Activated CD8-positive, alpha-beta T cell treated with anti-CD3 and anti-CD28 coated beads for 36 hours (primary cell): Measurements from ENCODE around the gene RET. TPM values are rescaled to one million over a fixed set of nuclear protein-coding genes. Genes with fewer than 3 reads are reported as not detected.

Experiments used
- ATAC-seq: fragments of 200-7000 bp; cut with Tn5 transposase; one replicate; pipeline ENCODE4 v1.10.0; 2021; ENCODE audit warnings: mild to moderate bottlenecking, moderate library complexity
- CTCF ChIA-PET: fragments of 350-600 bp; sonication (Branson Sonifier 250); formaldehyde crosslinking; loops from one replicate; lab custom pipeline; 2021; ENCODE audit warnings: antibody characterized with exemption; lab: Charles Lee
- POLR2A ChIA-PET: fragments of 350-600 bp; sonication (Branson Sonifier 250); formaldehyde crosslinking; loops from one replicate; lab custom pipeline; 2021; ENCODE audit warnings: antibody characterized with exemption; lab: Charles Lee
- DNase-seq: peaks from one replicate; pipeline ENCODE4 v3.0.0-alpha.2; 2020
- H3K27ac Mint-ChIP-seq: one replicate; pipeline ENCODE4 v1.8.0; 2021; ENCODE audit warnings: mild to moderate bottlenecking, mixed read lengths
- H3K27me3 Mint-ChIP-seq: one replicate; pipeline ENCODE4 v1.8.0; 2021; ENCODE audit warnings: mixed read lengths
- H3K36me3 Mint-ChIP-seq: one replicate; pipeline ENCODE4 v1.8.0; 2021; ENCODE audit warnings: low read depth, mixed read lengths
- H3K4me1 Mint-ChIP-seq: one replicate; pipeline ENCODE4 v1.8.0; 2021; ENCODE audit warnings: low read depth, mixed read lengths
- H3K4me3 Mint-ChIP-seq: one replicate; pipeline ENCODE4 v1.8.0; 2021; ENCODE audit warnings: mild to moderate bottlenecking, moderate library complexity, mixed read lengths
- H3K9me3 Mint-ChIP-seq: one replicate; pipeline ENCODE4 v1.8.0; 2021; ENCODE audit warnings: mixed read lengths
- intact Hi-C: fragments of 100-400 bp; cut with micrococcal nuclease; formaldehyde crosslinking; loops from one replicate; pipeline ENCODE4 v1.10.0; 2022
- total RNA-seq, 2 experiments: library from RNA; stranded (reverse); gene quantifications; one replicate each; pipeline ENCODE4 v1.2.3, GENCODE V29; 2021
- TF ChIP-seq, protein P1 (sequence below): fragments of 200-600 bp; IDR thresholded peaks from one replicate; pipeline ENCODE4 v1.8.0; 2022; ENCODE audit warnings: antibody characterized with exemption, mild to moderate bottlenecking

RET gene
- total RNA-seq, 2 experiments from 2014 or later = 0.13 to 0.47 TPM

DNA sequence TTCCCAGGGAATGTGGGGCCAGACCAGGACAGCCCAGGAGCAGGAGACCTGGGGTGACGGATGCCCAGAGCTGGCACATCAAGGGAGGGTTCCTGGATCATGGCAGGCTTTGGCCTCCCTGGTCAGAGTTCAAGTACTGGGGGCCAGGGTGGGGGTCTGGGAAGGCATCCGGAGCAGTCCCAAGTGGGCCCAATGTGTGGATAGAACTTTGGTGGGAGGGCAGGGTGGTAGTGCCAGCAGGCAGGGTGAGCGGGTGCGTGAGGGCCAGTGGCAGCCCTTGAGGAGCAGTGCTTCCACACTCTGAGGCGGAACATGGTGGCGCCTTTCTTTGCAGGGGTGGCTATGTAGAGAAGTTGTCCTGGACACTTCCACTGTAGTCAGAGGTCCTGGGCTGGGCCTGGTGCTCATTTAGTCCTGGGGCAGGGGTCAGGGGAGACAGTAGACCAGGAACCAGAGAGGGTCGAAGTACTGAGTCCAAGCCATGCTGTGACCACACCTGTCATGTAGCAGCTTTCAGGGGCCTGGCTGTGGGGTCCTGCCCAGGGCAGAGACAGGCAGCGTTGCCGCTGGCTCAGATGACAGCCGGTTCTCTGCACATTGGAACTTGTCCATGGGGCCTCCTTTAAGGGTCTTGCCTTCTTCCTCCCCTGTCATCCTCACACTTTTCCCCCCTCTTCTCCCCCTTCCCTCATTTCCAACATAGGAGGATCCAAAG lies 39.2 kb downstream of the RET start:
- peaks cover 10% of the 10 kb centered on the region for H3K4me1 Mint-ChIP-seq
- ChIA-PET CTCF (no interaction called here), POLR2A (no interaction called here)
- H3K9me3 Mint-ChIP-seq = no peaks in the 10 kb centered on the region
- no peaks in the 10 kb centered on the region for H3K36me3 Mint-ChIP-seq
- intact Hi-C loops = no loop called here
- DNase-seq (no peak), ATAC-seq (no peak)
- H3K27me3 Mint-ChIP-seq = no peaks in the 10 kb centered on the region
- no peak overlapping the region for H3K4me3 Mint-ChIP-seq
- TF ChIP-seq, protein P1, sequence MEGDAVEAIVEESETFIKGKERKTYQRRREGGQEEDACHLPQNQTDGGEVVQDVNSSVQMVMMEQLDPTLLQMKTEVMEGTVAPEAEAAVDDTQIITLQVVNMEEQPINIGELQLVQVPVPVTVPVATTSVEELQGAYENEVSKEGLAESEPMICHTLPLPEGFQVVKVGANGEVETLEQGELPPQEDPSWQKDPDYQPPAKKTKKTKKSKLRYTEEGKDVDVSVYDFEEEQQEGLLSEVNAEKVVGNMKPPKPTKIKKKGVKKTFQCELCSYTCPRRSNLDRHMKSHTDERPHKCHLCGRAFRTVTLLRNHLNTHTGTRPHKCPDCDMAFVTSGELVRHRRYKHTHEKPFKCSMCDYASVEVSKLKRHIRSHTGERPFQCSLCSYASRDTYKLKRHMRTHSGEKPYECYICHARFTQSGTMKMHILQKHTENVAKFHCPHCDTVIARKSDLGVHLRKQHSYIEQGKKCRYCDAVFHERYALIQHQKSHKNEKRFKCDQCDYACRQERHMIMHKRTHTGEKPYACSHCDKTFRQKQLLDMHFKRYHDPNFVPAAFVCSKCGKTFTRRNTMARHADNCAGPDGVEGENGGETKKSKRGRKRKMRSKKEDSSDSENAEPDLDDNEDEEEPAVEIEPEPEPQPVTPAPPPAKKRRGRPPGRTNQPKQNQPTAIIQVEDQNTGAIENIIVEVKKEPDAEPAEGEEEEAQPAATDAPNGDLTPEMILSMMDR = no peak
- no peak overlapping the region for H3K27ac Mint-ChIP-seq

DNA sequence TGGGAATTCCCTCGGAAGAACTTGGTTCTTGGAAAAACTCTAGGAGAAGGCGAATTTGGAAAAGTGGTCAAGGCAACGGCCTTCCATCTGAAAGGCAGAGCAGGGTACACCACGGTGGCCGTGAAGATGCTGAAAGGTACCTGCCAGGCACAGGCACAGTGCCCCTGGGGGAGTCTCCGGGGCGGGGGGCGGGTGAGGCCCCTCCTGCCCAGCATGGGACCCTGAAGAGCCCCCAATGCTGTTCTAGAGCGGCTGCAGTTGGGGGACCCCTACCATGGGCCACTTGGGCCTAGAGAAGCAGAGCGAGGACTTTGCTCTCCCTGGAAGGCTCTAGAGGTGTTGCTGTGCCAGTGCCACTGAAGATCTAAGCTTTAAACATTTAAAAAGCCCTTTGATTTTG lies 39.7 kb downstream of the RET start:
- ATAC-seq (no peak), DNase-seq (no peak)
- Mint-ChIP-seq H3K4me3 (no peak overlapping the region), H3K36me3 (no peaks in the 10 kb centered on the region), H3K27me3 (no peaks in the 10 kb centered on the region), H3K9me3 (no peaks in the 10 kb centered on the region), H3K4me1 (peaks cover 16% of the 10 kb centered on the region), H3K27ac (no peak overlapping the region)
- intact Hi-C loops = no loop called here
- POLR2A ChIA-PET = no interaction called here
- CTCF ChIA-PET = no interaction called here
- TF ChIP-seq, protein P1 = no peak

DNA sequence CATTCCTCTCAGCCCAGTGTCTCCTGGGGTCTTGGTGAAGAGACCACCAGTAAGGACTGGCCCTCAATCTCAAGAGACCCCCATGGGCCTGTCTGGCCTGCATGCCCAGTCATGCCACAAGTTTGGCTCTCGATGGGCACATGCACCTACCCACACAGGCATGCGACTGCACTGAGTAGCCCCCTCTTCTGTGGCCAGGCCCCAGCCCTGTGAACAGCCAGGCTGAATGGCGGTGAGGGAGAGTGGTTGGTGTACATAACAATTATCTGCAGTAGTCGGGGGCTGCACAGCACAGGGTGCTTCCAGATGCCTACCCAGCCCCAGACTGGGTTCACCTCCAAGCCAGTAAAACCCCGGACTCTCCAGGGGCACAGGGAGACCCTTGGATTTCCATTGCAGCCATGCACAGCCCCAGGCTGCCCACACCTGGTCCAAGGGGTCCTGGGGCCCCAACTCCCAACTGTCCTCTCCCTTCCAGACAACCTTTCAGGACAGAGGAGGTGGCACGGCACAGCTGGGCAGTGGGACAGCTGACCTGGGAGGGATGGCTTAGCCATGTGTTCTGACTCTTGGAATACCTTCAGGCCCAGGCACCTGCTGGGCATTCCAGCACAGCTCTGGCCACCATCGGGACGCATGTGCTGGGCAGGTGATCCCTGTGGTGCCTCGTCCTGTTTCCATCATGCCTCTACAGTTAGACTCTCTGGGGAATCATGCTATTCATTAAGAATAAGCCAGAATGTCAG lies 40.3 kb downstream of the RET start:
- Mint-ChIP-seq H3K27ac (no peak overlapping the region), H3K4me1 (peaks cover 22% of the 10 kb centered on the region), H3K36me3 (no peaks in the 10 kb centered on the region), H3K4me3 (no peak overlapping the region), H3K9me3 (no peaks in the 10 kb centered on the region), H3K27me3 (no peaks in the 10 kb centered on the region)
- ChIA-PET CTCF (no interaction called here), POLR2A (no interaction called here)
- TF ChIP-seq, protein P1 = no peak
- ATAC-seq = no peak
- intact Hi-C loops = no loop called here
- DNase-seq = no peak

DNA sequence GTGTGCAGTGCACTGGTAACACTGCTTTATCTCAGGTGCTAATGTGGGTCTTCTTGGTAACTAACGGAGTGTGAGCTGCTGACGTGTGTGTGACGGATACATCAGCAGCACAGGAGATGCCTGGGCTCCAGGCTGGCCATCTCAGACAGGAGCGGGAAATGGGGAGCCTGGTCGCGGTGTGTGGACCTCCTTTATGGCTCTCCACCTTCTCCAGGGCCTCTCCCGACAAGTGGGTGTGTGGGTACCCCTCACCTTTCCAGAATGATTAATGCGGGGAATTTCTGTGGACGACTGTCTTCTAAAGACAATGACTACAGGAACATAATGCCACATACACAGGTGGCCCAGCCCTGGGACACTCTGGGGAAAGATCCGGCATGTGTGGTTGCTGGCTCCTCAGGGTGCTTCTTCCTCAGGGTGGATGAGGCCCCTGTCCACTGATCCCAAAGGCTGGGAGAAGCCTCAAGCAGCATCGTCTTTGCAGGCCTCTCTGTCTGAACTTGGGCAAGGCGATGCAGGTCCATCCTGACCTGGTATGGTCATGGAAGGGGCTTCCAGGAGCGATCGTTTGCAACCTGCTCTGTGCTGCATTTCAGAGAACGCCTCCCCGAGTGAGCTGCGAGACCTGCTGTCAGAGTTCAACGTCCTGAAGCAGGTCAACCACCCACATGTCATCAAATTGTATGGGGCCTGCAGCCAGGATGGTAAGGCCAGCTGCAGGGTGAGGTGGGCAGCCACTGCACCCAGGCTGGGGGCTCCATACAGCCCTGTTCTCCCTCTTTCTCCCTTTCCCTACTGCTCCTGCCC lies 41.1 kb downstream of the RET start:
- H3K9me3 Mint-ChIP-seq = no peaks in the 10 kb centered on the region
- H3K4me1 Mint-ChIP-seq = peaks cover 24% of the 10 kb centered on the region
- ChIA-PET CTCF (no interaction called here), POLR2A (no interaction called here)
- no peaks in the 10 kb centered on the region for H3K27me3 Mint-ChIP-seq
- intact Hi-C loops = no loop called here
- no peak overlapping the region for H3K4me3 Mint-ChIP-seq
- ATAC-seq (no peak), DNase-seq (no peak)
- no peak overlapping the region for H3K27ac Mint-ChIP-seq
- no peaks in the 10 kb centered on the region for H3K36me3 Mint-ChIP-seq
- TF ChIP-seq, protein P1 = no peak
